IPS-18c (cell line): Measurements from ENCODE around the gene ACD.

Experiments used
- H3K4me3 ChIP-seq: 2 replicates; pipeline ENCODE4 v1.7.0; 2013; ENCODE audit warnings: low read depth, mild to moderate bottlenecking, low read length, moderate library complexity; ENCODE audit not compliant: insufficient read depth
- H3K9me3 ChIP-seq: one replicate; pipeline ENCODE4 v1.6.1; 2013; ENCODE audit warnings: mild to moderate bottlenecking, low read length, moderate library complexity; ENCODE audit not compliant: control insufficient read depth, insufficient read depth

ACD gene

GRCh38 chr16:67666032-67666551 is 6.0 kb upstream of the ACD start:
- H3K4me3 ChIP-seq: peak overlapping the region; percentile 87
- no peaks in the 10 kb centered on the region for H3K9me3 ChIP-seq

- H3K4me3 ChIP-seq: peak overlapping the region; percentile 87
- H3K9me3 ChIP-seq: no peaks in the 10 kb centered on the region
These were observed 5.5 kb upstream of the ACD start for GRCh38 chr16:67665598-67665997.

GRCh38 chr16:67664871-67665270 is 4.8 kb upstream of the ACD start:
- Histone ChIP-seq H3K4me3 (no peak overlapping the region), H3K9me3 (no peaks in the 10 kb centered on the region)

- no peaks in the 10 kb centered on the region for H3K9me3 ChIP-seq
- H3K4me3 ChIP-seq: no peak overlapping the region
These were observed 4.2 kb upstream of the ACD start for GRCh38 chr16:67664258-67664657.

GRCh38 chr16:67663877-67664222 is 3.8 kb upstream of the ACD start:
- Histone ChIP-seq H3K4me3 (peak overlapping the region; percentile 31), H3K9me3 (no peaks in the 10 kb centered on the region)

- Histone ChIP-seq H3K4me3 (peak overlapping the region; percentile 31), H3K9me3 (no peaks in the 10 kb centered on the region)
These were observed 3.3 kb upstream of the ACD start for GRCh38 chr16:67663151-67663876.

- Histone ChIP-seq H3K9me3 (no peaks in the 10 kb centered on the region), H3K4me3 (no peak overlapping the region)
These were observed 2.6 kb upstream of the ACD start for GRCh38 chr16:67662653-67663010.

GRCh38 chr16:67661886-67662652 is 2.0 kb upstream of the ACD start:
- H3K4me3 ChIP-seq: peak overlapping the region; percentile 68
- H3K9me3 ChIP-seq: no peaks in the 10 kb centered on the region

GRCh38 chr16:67661101-67661761 is 1.2 kb upstream of the ACD start:
- Histone ChIP-seq H3K9me3 (no peaks in the 10 kb centered on the region), H3K4me3 (peak overlapping the region; percentile 68)

GRCh38 chr16:67660564-67661028 is 536 bp upstream of the ACD start, which contains the start of gene PARD6A:
Gene PARD6A, plus strand, starts transcription at chr16:67660960. Its CDS starts 79 bp downstream, at chr16:67661039.
- peak within 1 kb of the TSS; percentile 68 for H3K4me3 ChIP-seq
- no peaks in the 10 kb centered on the region for H3K9me3 ChIP-seq

GRCh38 chr16:67658849-67659674 is 998 bp downstream of the ACD start:
- no peaks in the 10 kb centered on the region for H3K9me3 ChIP-seq
- peak overlapping the region; percentile 68 for H3K4me3 ChIP-seq

- no peak overlapping the region for H3K4me3 ChIP-seq
- H3K9me3 ChIP-seq: no peaks in the 10 kb centered on the region
These were observed 2.1 kb downstream of the ACD start for GRCh38 chr16:67657751-67658518.

- no peak overlapping the region for H3K4me3 ChIP-seq
- no peaks in the 10 kb centered on the region for H3K9me3 ChIP-seq
These were observed 2.9 kb downstream of the ACD start for GRCh38 chr16:67657017-67657608.

- no peak overlapping the region for H3K4me3 ChIP-seq
- no peaks in the 10 kb centered on the region for H3K9me3 ChIP-seq
These were observed 3.6 kb downstream of the ACD start for GRCh38 chr16:67656344-67657016.

GRCh38 chr16:67655363-67655762 is 4.7 kb downstream of the ACD start:
- Histone ChIP-seq H3K4me3 (no peak overlapping the region), H3K9me3 (no peaks in the 10 kb centered on the region)
